GM19455 (cell line): Measurements from ENCODE around the gene SMARCA2.

Experiments used
- ATAC-seq: cut with Tn5 transposase; IDR thresholded peaks from one replicate; pipeline ENCODE4 v1.9.1; 2021; ENCODE audit not compliant: unreplicated experiment

Gene SMARCA2

DNA sequence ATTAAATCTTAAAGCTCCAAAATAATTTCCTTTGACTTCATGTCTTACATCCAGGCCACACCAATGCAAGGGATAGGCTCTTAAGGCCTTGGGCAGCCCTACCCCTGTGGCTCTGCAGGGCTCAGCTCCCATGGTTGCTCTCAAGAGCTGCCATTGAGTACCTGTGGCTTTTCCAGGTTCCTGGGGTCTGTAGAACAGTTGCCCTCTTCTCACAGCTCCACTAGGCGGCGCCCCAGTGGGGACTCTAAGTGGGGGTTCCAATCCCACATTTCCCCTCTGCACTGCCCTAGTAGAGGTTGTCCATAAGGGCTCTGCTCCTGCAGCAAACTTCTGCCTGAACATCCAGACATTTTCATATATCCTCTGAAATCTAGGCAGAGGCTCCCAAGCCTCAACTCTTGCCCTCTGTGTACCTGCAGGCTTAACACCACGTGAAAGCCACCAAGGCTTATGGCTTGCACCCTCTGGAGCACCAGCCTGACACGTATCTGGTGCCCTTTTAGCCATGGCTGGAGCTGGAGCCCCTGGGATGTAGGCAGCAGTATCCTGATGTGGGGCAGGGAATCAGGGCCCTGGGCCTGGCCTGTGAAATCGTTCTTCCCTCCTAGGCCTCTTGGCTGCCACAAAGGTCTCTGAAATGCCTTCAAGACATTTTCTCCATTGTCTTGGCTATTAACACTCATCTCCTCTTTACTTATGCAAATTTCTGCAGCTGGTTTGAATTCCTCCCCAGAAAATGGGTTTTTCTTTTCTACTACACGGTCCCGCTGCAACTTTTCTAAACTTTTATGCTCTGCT is 185.1 kb downstream of the SMARCA2 start:
- ATAC-seq, result no peak

DNA sequence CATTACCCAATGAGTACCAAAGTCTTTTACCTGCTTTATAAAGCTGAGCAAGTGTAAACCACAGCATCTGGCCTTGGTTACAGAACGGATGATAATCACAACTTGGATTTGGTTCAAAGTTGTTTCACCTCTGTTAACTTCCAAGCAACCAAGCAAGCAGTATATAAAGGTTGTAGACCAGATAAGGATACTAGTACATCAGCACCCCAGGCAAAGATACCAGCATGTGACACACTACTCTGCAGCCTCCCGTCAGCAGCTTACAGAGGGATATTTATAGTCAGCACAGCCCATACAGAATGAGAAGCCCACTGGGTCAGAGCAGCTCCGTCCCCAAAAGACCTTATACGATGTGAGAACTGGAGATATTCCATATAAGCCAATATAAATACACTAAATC is 193.3 kb downstream of the SMARCA2 start:
- no peak for ATAC-seq

DNA sequence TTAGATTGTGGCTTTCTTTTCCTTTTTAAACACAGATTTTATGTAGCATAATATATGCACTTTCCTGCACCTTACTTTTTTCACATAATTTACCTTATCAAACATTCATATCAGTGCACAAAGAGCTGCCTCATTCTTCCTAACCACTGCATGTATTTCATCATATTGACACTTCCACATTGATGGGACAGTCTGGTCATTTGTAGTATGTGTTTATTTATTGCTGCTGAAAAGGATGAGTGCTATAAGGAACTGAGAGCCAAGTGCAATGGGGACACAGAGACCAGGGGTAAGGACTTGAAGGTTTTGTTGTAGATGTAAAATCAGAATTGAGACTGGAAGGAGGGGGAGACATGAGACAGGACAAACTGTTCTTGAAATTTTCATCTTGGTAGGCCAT is 193.8 kb downstream of the SMARCA2 start:
- ATAC-seq, result no peak

DNA sequence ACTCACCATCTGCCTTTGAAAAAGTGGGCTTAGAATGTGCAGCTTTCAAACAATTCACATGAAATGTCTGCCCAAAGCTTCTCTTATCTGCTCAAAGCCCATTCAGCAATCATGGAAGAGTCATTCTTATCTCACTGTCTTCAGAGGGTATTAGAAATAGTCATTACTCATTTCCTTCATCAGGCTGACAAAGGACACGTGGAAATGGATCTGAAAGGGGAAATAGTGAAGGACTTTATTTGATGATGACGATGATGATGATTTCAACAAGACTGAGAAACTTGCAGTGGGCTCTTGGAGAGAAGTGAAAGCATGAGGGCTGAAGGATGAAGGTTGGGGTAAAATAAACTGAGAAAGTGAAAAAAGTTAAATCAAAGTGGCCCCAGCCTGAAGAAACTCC is 194.3 kb downstream of the SMARCA2 start:
- no peak for ATAC-seq

DNA sequence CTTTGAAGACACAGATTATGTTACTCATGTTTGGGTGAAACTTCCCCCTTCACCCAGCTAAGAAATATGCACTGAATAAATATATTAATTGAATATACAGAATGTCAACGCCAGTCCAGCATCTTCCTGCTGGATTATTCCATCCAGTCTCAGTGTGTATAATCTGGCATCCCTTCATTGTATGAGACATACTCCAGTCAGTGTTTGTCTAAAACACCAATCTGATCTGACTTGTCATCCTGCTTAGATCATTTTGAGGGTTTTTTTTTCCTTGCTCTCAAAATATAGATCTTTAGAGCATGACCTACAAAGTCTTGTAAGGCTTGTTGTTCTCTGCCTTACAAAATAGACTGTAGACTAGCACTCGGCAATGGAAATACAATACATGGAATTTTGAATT is 195.1 kb downstream of the SMARCA2 start:
- no peak for ATAC-seq

DNA sequence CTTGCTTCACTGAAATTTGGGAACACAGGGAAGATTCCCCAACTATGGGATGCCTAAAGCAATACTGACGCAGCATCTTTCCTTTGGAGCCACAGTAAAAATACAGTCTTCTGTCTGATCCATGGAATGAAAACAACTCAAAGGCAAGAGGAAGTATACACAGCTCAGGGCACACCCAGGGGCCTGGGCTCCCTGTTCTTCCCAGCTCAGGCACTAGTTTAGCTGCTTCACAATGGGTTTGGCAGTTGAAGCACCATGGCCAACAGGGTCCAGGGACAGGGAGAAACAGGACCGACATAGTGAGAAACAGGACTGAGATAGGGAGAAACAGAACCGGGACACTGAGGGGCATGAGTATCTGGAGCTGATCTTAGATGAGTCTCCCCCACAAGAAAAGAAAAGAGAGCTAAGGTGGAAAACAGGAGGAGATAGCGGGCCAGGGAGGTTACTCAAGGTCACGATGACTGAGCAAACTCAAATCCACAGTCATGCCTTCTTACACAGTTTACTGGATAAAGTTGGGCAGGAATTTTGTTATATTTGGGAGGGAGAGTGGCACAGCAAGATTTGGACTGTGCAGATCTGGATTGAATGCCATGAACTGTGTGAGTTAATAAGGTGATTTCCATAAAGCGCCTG is 198.8 kb downstream of the SMARCA2 start:
- no peak for ATAC-seq

DNA sequence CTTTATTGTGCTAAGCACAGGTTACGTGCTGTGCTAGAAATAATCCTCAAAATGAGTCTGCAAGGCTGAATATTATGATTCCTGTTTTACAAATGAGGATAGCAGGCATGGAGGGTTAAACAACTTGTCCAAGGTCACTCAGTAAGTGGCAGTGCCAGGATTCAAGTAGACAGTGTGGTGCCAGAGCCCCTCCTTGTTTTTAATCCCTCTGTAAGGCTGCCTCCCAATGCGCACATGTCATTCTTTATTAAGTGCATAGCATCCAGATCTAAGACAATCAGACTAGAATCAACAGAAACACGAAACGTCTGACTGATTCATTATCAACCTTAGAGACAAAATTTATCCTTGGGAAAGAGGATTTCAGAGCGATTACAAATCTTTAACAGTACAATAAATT is 199.6 kb downstream of the SMARCA2 start:
- no peak for ATAC-seq

DNA sequence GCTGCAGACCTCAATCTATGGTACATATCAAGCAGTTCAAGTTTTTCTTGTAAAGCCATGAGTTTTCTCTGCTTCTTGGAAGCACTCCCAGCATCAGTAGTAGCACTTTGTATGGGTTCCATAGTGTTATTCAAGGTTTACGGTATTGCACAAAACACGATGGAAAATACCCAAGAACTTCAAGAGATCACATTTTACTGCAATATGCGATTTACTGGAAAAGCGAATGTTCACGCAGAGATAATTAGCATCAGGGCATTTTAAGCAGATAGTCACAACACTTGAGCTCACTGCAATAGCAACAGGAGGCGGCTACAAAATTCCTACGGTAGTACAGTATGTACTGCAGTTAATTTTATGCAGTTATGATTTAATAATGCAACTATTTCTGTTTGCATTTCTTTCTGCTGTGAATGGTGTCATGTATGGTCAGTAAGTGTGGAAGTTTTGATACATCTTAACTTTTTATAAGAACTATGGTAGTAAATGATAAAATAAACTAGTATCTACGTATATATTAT is 200.8 kb downstream of the SMARCA2 start:
- no peak for ATAC-seq

DNA sequence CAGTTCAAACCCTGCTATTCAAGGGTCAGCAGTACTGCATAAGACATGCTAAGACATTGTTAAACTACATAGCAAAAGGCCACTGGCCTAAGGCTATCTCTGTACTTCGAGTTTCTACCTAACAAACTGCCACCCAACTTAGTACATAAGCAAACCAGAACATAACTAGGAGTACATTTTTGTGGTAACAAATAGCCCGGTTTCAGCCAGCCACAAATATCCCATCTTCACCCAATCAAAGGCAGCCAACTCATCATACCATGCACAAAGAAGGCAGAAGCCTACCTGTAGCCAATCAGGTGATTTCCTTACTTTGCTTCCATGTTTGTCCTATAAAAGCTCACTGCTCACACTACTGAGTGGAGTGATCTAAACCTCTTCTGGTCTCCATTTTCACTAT is 201.4 kb downstream of the SMARCA2 start:
- ATAC-seq, result no peak

DNA sequence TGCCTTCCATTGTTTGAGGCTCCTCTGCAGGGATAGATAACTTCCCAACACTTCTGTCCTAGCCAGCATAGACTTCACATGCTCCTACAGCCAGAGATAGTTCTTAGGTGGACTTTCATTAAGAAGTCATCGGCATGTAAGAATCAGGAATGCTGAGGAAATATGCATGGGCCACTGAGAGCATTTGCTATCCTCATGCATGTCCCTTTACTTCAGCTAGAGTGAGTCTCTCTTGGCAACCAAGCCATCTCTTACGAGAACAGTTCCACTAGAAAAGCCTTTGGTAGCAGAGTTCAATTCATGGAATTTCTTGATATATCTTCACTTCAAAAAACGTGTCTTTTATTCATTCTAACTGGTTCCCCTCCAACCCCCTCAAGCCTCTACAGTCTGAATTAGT is 202.4 kb downstream of the SMARCA2 start:
- no peak for ATAC-seq

DNA sequence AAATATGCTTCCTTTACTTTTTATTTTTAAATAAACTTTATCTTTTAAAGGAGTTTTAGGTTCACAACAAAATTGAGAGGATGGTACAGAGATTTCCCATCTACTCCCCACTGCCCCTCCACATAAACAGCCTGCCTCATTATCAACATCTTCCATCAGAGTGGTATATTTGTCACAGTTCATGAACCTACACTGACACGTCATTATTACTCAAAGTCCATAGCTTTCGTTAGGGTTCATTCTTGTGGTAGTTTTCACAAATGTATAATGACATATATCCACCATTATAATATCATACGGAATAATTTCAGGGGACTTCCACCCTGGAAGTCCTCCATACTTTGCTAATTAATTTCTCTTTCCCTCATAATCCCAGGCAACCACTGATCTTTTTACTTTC is 204.9 kb downstream of the SMARCA2 start:
- no peak for ATAC-seq

DNA sequence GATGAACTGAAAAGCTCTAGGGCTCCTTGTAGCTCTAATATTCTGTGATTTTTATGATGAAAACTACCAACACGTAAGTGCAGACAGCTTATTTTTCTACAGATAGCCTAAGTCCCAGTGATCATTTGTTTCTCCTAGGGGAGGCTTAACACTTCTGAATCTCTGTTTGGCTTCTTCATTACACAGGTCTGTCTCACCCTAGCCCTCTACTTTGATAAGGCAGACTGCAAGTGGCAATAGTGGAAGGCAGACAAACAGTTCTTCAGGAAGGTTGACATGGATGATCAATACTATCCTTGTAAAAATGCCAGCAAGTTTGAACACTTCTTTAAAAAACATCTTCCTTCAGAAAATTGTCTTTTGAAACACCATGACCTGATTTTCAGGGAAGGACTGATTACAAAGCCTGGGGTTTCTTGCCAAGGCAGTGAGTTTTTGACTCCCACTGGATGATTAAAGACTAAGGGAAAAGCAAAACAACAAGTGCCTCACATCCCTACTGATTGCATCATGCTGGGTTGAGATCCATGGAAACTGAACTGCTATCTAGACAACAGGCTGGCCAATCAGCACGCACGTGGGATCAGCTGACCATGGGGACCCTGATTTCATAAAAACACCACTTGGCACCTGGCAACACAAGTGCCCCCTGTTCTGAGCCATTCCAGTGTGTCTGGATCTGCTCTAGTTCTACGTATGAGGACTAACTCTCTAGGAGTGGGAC is 212.2 kb downstream of the SMARCA2 start:
- ATAC-seq, result no peak

DNA sequence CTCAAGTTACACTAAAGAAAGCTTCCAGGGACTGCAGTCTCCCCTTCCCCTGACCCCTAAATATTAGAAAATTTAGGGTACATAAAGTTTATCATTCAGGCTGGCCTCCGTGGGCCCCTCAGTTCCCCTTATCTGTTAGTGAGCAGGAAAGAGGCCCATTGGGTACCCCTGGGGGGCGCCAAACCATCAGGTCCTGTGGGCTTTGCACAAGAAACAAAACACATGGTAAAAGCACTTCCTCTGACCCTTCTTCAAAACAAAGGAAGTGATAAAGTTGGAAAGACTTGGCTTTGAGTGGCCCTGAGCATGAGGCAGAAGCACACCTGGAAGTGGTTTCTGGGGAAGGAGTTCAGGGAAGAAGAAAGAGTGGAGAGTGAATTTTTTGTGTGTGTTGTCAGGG is 213.0 kb downstream of the SMARCA2 start:
- no peak for ATAC-seq

DNA sequence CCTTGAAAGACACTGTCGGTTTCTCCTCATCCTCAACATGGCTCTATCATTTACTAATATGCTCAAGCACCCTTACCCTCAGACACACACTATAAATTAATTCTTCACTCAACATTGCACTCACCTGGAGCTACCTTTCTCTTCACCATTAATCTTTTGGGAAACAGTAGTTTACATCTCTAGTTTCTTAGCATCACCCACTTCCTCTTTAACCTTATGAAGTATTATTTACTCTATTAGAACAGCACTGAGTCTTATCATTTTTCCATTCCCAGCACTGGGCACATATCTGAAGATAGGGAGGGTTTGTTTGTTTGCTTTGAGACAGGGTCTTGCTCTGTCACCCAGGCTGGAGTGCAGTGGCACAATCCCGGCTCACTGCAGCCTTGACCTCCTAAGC is 213.5 kb downstream of the SMARCA2 start:
- no peak for ATAC-seq

DNA sequence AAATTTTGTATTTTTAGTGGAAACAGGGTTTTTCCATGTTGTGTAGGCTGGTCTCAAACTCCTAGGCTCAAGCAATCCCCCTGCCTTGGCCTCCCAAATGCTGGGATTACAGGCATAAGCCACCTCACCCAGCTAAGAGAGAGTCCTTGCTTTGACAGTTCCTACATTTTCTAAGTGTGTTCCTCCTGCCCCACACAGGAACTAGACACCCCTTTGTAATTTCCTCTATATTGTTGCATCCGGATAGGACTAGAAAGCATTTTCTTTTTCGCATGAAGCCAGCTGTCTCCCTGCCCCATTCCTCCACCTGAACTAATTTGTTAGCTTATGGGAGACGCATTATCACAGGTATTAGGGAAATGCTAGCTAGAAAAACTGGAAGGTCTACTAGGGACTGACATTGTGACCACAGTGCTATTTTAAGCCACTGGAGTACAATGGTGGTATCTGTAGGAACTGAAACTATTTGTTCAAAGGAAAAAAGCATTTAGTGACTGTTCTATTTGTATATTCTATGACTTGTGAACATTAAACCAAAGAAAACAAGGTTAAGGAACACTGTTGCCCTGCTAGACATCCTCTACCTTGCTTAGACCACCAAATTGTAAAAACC is 214.1 kb downstream of the SMARCA2 start:
- no peak for ATAC-seq

DNA sequence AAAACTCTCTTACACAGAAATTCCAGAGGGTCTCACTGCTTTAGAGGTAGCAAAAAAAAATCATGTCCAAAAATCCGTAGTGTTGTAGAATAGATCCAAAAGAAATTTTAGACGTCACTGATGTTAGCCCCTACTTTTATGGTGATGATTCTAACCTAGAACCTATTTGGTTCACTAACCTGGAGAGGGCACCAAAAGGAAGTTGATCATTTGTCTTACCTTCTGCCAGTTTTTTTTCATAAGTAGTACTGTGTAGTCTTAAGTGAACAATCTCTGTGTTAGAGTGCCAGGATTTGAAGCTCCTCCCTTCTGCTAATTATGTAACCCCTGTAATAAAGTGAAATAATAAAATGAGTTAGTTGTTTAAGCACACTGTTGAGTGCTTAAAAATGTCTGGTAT is 215.2 kb downstream of the SMARCA2 start:
- no peak for ATAC-seq

DNA sequence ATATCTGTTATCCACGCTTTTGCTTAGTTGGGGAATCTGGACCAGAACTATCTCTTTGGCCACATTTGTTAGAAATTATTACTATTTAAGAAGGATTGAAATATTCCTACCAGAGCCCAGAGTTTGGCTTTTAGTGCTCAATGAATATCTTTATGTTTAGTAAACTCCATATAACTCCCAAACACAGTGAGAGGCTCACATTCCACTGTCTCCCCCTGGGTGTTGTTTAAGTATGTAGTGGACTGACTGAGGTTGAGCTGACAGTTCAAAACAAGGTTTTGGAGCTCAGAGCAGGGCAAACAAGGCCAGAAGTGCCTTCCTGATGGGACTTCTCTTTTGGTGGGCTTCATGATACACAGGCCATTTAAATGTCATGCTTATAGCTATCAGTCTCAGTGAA is 216.0 kb downstream of the SMARCA2 start:
- ATAC-seq, result no peak

DNA sequence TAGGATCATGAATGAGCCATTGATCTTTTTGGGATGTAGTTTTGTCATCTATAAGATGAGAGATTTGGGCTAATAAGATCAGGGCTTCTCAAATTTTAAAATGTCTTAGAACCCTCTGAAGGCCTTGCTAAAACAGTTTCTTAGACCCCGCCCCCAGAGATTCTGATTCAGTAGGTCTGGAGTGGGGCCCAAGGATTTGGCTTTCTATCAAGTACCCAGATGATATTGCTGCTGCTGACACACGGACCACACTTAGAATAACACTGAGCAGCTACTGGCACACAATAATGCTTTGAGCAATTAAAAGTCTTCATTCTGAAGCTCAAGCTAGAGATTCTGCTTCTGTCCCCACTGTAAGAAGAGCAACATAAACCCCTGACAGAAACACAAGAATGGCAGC is 216.7 kb downstream of the SMARCA2 start:
- ATAC-seq, result no peak

DNA sequence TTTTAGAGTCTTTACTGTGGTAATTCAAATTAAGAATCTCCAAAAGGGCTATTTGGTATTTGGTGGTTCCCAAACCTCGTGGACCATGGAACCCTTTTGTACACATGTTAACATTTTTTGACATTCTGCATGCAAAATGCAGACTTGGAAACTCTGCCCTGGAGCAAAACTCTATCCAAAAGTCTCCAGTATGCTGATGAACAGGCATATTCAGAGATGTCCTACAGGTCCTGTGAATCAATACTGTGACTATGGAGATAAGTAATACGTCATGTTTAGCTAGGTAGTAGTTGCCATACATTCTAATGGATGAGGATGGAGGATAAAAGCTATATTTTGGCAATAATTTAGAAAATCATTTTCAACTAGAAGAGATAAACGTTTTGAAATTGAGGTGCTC is 218.1 kb downstream of the SMARCA2 start:
- no peak for ATAC-seq

DNA sequence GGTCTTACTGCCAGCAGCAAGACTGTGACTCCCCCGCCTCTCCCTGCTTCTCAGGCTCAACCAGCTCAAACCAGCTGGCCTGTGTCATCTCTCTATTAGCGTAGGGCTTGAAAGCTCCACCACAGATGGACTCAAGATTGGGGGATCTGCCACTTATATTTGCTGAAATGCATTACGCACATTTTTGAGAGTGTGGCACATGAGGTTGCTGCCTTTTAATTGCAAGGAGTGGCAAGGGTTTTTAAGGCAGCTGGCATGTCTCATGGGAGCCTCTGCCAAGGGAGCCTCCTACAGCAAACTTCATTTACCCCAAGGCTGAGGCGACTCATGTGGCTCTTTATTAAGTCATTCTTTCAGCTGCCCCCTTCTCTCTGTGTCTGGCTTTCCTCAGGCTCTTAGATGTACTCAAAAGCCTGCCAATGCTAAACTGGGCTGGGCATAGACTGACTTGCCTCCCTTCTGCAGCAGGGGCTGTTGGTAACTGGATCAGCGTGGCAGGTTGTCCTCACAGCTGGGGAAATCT is 219.3 kb downstream of the SMARCA2 start:
- no peak for ATAC-seq

DNA sequence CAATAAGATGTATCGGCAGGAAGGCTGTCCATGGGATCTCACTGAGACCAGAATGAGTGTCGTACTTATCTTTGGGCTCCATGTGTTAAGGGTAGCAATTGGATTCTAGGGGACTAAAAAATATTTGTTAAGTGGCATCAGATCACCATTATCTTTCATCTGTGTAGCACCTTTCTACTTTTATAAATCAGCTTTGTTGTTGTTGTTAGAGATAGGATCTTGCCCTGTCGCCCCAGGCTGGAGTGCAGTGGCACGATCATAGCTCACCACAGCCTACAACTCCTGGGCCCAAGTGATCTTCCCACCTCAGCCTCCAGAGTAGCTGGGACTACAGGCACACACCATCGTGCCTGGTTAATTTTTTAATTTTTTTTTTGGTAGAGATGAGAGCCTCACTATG is 220.5 kb downstream of the SMARCA2 start:
- no peak for ATAC-seq
